ENCODE data around the gene SLAMF9.

DNA sequence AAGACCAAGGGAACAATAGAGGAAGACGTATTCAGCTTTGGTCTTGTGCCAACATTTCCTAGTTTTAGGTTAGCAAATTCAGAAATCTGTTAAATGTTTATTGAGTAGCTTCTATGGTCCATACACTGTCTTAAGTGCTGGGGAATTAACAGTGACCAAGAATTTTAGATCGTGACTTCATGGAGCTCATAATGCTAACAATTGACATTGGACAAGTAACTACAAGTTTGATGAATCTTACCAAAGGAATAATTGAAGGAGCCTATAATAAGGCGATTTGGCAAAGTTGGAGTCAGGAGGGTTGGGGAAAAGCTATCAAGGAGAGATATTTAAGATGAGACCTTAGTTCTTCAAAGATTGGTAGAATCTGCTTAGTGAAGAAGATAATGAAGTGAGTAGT, 1.4 kb upstream of the SLAMF9 start:
- TF ChIP-seq, protein P1, sequence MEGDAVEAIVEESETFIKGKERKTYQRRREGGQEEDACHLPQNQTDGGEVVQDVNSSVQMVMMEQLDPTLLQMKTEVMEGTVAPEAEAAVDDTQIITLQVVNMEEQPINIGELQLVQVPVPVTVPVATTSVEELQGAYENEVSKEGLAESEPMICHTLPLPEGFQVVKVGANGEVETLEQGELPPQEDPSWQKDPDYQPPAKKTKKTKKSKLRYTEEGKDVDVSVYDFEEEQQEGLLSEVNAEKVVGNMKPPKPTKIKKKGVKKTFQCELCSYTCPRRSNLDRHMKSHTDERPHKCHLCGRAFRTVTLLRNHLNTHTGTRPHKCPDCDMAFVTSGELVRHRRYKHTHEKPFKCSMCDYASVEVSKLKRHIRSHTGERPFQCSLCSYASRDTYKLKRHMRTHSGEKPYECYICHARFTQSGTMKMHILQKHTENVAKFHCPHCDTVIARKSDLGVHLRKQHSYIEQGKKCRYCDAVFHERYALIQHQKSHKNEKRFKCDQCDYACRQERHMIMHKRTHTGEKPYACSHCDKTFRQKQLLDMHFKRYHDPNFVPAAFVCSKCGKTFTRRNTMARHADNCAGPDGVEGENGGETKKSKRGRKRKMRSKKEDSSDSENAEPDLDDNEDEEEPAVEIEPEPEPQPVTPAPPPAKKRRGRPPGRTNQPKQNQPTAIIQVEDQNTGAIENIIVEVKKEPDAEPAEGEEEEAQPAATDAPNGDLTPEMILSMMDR (IDR thresholded peaks at IDR 0.05; ENCODE audit: low read depth, low read length) = no peak
- TF ChIP-seq MYC (IDR thresholded peaks at IDR 0.05; ENCODE audit: low read depth, low read length) (no peak), POLR2A (IDR thresholded peaks at IDR 0.05; ENCODE audit: extremely low read depth, insufficient read length) (no peak), MAX (IDR thresholded peaks at IDR 0.05; ENCODE audit: low read depth, low read length) (no peak)
